Measurements from ENCODE around the gene VSIG10.
"Not testable (repeated sequence)": the region's sequence is repeated elsewhere in the genome, so short reads cannot be mapped to it uniquely, and the experiment has no call there.

The VSIG10 gene

GRCh38 chr12:118103601-118104382, at the start of gene VSIG10:
TSS of gene VSIG10 (minus strand) at chr12:118104011. CDS start at chr12:118103671, 340 bp downstream.
- DNase-seq (ENCODE audit: low read depth in 4 of 4, low spot score in 1 of 4), result peak in 1 of 4 experiments; percentile 13

- no peak for DNase-seq (ENCODE audit: low read depth in 4 of 4, low spot score in 1 of 4)
Observed at GRCh38 chr12:118151755-118152154, 47.9 kb upstream of the VSIG10 start.

DNA sequence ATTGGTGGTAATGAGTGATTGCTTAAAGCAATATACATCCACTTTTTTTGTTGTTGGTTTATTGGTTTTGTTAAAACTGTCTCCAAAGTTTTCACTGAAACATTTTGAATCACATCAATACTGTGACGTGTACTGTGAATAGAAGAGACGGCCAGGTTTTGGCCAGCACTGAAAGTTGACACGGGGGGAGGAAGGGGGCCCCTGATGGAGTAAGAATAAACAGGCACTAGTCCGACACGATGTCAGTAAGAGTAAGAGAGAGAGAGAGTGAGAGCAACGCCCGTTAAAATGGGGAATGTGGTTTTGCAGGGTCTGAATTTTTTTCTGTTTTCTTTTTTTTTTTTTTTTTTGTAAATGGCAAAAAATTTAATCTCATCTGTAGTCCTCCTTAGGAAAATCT, 46.8 kb upstream of the VSIG10 start:
- no peak for DNase-seq (ENCODE audit: low read depth in 4 of 4, low spot score in 1 of 4)

GRCh38 chr12:118148287-118148686, 44.5 kb upstream of the VSIG10 start:
- DNase-seq (ENCODE audit: low read depth in 4 of 4, low spot score in 1 of 4), result no peak

DNA sequence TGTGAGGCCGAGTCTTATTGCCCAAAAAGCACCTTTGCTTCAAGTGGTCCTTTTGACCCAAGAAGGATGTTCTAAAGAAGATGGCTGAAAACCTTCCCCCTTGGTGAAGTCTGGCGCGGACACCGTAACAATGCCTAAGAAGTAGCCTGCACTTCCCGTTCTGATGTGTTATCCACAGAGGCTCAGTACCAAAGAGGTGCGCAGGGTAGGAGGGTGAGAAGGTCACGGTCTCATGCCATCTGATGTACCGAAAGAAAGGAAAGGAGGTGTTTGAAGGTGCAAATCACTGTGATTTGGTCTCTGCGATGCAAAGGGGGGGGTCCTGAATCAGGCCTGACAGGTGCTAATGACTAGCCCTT, 42.0 kb upstream of the VSIG10 start:
- DNase-seq (ENCODE audit: low read depth in 4 of 4, low spot score in 1 of 4), result no peak

GRCh38 chr12:118145113-118145797, 41.4 kb upstream of the VSIG10 start:
- DNase-seq (ENCODE audit: low read depth in 4 of 4, low spot score in 1 of 4), result no peak

- no peak for DNase-seq (ENCODE audit: low read depth in 4 of 4, low spot score in 1 of 4)
Observed at GRCh38 chr12:118144499-118144898, 40.7 kb upstream of the VSIG10 start.

DNA sequence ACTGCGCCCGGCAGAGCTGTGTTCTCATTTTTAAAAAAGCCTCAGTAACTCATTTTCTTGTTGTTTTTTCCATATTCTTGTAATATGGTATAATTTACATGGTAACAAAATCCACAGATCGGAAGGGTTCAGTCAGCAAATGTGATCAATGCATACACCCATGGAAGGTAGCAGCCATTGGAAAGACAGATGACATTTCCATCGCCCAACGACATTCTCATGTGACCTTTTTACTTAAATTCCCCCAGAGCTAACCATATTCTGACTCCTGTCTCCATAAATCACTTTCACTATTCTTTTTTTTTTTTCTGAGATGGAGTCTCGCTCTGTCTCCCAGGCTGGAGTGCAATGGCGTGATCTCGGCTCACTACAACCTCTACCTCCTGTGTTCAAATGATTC, 37.0 kb upstream of the VSIG10 start:
- no peak for DNase-seq (ENCODE audit: low read depth in 4 of 4, low spot score in 1 of 4)

DNA sequence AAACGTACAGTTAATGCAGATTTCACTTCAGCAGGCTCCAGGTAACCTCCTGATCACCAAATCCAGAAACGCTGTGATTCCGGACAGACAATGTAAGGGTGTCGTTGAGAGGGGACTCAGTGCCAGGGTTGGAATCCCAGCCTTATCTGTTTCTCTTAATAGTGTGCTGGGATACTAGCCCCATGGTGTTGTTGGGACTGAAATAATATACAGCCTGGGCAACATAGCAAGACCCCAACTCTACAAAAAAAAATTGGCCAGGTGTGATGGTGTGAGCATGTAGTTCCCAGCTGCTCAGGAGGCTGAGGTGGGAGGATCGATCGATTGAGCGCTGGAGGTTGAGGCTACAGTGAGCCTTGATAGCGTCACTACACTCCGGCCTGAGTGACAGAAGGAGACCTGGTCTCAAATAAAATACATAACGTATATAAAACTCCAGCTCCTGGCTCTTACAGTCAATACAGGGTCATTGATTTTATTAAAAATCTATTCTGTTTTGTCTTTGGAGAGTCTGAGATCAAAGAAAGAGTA, 33.4 kb upstream of the VSIG10 start:
- DNase-seq (ENCODE audit: low read depth in 4 of 4, low spot score in 1 of 4), result no peak

- DNase-seq (ENCODE audit: low read depth in 4 of 4, low spot score in 1 of 4), result peak in 3 of 4 experiments; percentile 10 to 25 (median 20)
Observed at GRCh38 chr12:118136559-118137003, 32.8 kb upstream of the VSIG10 start.

GRCh38 chr12:118135788-118136558, 32.2 kb upstream of the VSIG10 start, which contains the start of gene PEBP1:
TSS of gene PEBP1 (plus strand) at chr12:118136124. CDS start at chr12:118136210, 86 bp downstream.
- peak; percentile 80 to 91 (median 88) for DNase-seq (ENCODE audit: low read depth in 4 of 4, low spot score in 1 of 4)

GRCh38 chr12:118129436-118129835, 25.6 kb upstream of the VSIG10 start:
- not testable (repeated sequence) for DNase-seq (ENCODE audit: low read depth in 4 of 4, low spot score in 1 of 4)

- no peak for DNase-seq (ENCODE audit: low read depth in 4 of 4, low spot score in 1 of 4)
Observed at GRCh38 chr12:118127867-118128266, 24.1 kb upstream of the VSIG10 start.

DNA sequence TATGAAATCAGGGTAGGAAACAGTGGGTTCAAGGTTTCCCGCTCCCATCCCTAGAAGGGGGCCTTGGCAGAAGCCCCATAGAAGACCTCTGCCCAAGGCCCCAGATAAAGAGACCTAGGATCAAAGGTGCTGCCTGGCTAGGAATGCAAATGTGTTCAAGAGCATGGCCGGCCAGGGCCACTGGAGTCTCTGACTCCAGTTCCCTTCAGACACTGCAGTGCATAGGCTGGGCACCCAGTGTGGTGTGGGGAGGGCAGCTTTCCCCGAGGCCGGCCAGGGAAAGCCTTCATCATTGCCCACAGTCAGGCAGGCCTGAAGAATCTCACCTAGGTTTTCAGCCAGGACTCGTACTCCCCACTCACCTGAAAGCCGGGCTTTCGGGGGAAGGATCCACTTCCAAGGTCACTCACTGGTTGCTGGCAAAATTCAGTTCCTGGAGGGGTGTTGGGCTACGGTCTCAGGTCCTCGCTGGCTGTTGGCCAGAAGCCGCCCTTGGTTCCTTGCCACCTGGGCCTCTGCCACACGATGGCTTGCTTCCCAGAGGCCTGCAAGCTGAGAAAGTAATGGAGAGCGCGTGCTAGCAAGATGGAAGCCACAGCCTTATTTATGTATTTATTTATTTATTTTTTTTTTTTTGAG, 22.4 kb upstream of the VSIG10 start:
- no peak for DNase-seq (ENCODE audit: low read depth in 4 of 4, low spot score in 1 of 4)

DNA sequence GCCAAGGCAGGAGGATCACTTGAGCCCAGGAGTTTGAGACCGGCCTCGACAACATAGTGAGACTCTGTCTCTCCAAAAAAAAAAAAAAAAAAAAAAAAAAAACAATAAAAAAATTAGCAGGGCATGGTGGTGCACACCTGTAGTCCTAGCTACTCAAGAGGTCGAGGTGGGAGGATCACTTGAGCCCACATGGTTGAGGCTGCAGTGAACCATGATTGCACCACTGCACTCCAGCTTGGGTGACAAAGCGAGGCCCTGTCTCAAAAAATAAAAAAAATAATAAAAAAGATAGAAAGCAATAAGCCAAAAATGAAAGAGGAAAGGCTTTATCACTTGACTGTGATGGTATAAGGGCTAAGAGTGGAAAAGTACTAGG, 21.9 kb upstream of the VSIG10 start:
- DNase-seq (ENCODE audit: low read depth in 4 of 4, low spot score in 1 of 4), result no peak

GRCh38 chr12:118124333-118124874, 20.6 kb upstream of the VSIG10 start:
- no peak for DNase-seq (ENCODE audit: low read depth in 4 of 4, low spot score in 1 of 4)

- DNase-seq (ENCODE audit: low read depth in 4 of 4, low spot score in 1 of 4), result no peak
Observed at GRCh38 chr12:118122264-118122663, 18.5 kb upstream of the VSIG10 start.

DNA sequence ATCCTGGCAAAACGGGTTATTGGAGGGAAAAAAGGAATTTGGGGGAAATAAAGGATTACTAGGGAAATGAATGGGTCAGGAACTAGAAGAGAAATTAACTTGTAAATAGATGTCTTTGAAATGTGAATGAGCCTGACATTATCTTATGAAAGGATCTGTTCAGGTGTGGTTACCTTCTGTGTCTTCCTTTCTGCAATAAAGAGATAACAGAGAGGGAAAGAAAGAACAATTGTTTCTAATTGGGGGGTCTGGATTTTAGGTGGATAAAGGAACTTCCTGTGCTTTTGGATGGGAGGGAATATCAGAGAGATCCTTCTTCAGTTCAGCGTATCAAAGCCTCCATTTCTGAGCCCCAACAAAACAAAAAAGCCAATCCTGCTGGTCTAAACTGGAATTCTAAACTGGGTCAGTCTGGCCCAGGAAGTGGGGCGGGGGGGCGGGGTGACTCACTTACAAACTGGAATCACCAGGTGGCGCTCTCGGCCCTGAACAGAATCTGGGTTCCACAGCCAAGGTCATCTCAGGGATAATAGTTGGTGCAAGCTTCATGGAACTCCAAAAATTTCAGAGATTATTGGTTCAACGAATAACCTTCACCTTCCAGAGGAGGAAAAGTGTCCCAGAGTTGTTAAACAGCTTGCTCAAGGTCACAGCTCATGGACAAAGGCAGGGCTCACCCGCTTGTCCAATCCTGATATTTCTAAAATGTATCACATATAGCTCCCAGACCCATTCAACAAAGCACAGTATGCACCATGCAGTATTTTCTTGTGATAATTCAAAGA, 17.0 kb upstream of the VSIG10 start:
- peak; percentile 26 to 44 (median 42) for DNase-seq (ENCODE audit: low read depth in 4 of 4, low spot score in 1 of 4)

GRCh38 chr12:118119449-118119879, 15.7 kb upstream of the VSIG10 start:
- no peak for DNase-seq (ENCODE audit: low read depth in 4 of 4, low spot score in 1 of 4)

GRCh38 chr12:118109088-118109487, 5.3 kb upstream of the VSIG10 start:
- no peak for DNase-seq (ENCODE audit: low read depth in 4 of 4, low spot score in 1 of 4)
